Measurements from ENCODE around the gene FPR2.

Gene FPR2

GRCh38 chr19:51793994-51794393, 33.0 kb downstream of the FPR2 start:
- H3K27ac ChIP-seq: no peak overlapping the region
- TF ChIP-seq ZFX (IDR thresholded peaks at IDR 0.05; ENCODE audit: borderline replicate concordance) (no peak), CTCF (IDR thresholded peaks at IDR 0.05) (no peak)

- no peak within 1 kb of the TSS for H3K27ac ChIP-seq
- TF ChIP-seq ZFX (IDR thresholded peaks at IDR 0.05; ENCODE audit: borderline replicate concordance): no peak
- no peak for TF ChIP-seq CTCF (IDR thresholded peaks at IDR 0.05)
Observed at GRCh38 chr19:51794885-51795490, 34.0 kb downstream of the FPR2 start, which contains the start of gene FPR3. Gene FPR3 (plus strand): TSS chr19:51795157. CDS start chr19:51823749, 28,592 bp downstream.

GRCh38 chr19:51796195-51796679, 35.3 kb downstream of the FPR2 start:
- no peak overlapping the region for H3K27ac ChIP-seq
- TF ChIP-seq CTCF (IDR thresholded peaks at IDR 0.05) (no peak), ZFX (IDR thresholded peaks at IDR 0.05; ENCODE audit: borderline replicate concordance) (no peak)

GRCh38 chr19:51797480-51797879, 36.5 kb downstream of the FPR2 start:
- no peak for TF ChIP-seq CTCF (IDR thresholded peaks at IDR 0.05)
- no peak for TF ChIP-seq ZFX (IDR thresholded peaks at IDR 0.05; ENCODE audit: borderline replicate concordance)
- no peak overlapping the region for H3K27ac ChIP-seq

GRCh38 chr19:51798062-51798461, 37.1 kb downstream of the FPR2 start:
- TF ChIP-seq ZFX (IDR thresholded peaks at IDR 0.05; ENCODE audit: borderline replicate concordance) (no peak), CTCF (IDR thresholded peaks at IDR 0.05) (no peak)
- no peak overlapping the region for H3K27ac ChIP-seq

- TF ChIP-seq ZFX (IDR thresholded peaks at IDR 0.05; ENCODE audit: borderline replicate concordance) (no peak), CTCF (IDR thresholded peaks at IDR 0.05) (no peak)
- H3K27ac ChIP-seq: no peak overlapping the region
Observed at GRCh38 chr19:51799034-51799773, 38.2 kb downstream of the FPR2 start.
